Activated CD8-positive, alpha-beta memory T cell treated with anti-CD3 and anti-CD28 coated beads for 36 hours (primary cell): ENCODE data around the gene XXYLT1. TPM values are rescaled to one million over a fixed set of nuclear protein-coding genes. Genes with fewer than 3 reads are reported as not detected.

Experiments
- CTCF ChIA-PET: fragments of 350-600 bp; sonication (Branson Sonifier 250); formaldehyde crosslinking; loops from one replicate; lab custom pipeline; 2021; ENCODE audit warnings: antibody characterized with exemption; lab: Charles Lee
- POLR2A ChIA-PET: fragments of 350-600 bp; sonication (Branson Sonifier 250); formaldehyde crosslinking; loops from one replicate; lab custom pipeline; 2021; ENCODE audit warnings: antibody characterized with exemption; lab: Charles Lee
- total RNA-seq, 2 experiments: library from RNA; stranded (reverse); gene quantifications; one replicate each; pipeline ENCODE4 v1.2.3, GENCODE V29; 2021

XXYLT1 gene
- total RNA-seq, 2 experiments from 2014 or later: 9.1 to 9.3 TPM

GRCh38 chr3:195257454-195258448, 13.2 kb downstream of the XXYLT1 start:
- POLR2A ChIA-PET: interaction anchor here (0.6 to 1.3 kb wide), 2 partner anchors 574 to 585 kb away, joined by 4 read pairs; partner anchors contain the start of gene LSG1
- CTCF ChIA-PET: interaction anchor here (1.1 to 1.6 kb wide), 4 partner anchors 12 to 585 kb away, joined by 3 to 5 read pairs (median 4); partner anchors contain the start of genes LSG1 and XXYLT1

- CTCF ChIA-PET: interaction anchor here (1.1 to 1.9 kb wide), 4 partner anchors 13 to 574 kb away, joined by 3 to 5 read pairs (median 4); no protein-coding TSS in a partner anchor
These were observed 14.1 kb downstream of the XXYLT1 start for GRCh38 chr3:195256639-195257453.

DNA sequence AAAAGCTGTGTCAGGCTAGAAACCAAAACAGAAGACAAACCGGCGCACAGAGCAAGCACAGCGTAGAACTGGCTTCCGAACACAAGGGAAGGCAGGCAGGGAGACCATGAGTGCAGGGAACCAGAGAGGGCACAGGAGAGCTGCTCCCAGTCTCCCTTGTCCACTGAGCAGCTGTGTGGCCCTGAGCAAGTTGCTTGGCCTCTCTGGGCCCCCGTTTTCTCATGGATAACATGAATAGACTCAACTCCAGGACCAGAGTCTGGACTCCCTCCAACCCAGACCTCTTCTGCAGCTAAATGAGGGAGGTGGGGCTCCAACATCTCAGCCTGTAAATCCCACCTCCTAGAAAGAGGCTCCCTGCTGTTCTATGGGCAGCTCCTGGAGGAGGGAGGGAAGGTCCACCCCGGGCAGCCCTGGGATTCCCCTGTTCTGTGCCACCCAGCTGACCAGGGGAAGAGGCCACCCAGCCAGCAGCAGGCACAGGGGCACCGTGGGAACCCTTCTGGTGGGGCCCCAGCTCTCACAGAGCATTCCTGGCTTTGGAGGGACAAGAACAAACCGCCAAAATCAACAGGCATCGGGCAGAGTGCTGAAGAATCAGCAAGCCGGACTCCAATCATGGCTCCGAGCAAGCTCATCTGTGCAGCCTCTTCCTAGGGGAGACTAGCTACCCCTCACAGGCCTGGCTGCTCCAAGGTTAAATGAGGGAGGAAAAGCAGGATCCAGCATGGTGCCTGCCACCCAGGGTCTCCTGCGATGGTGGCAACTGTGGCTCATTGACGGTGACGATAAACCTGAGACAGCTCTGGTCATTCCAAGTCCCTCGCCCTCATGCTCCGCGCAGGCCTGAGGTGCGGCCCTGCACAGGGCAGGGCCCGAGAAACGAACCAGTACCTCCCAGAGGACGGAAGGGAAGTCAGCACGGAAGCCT, 15.1 kb downstream of the XXYLT1 start:
- ChIA-PET POLR2A (no interaction called here), CTCF (interaction anchor here (1.5 to 1.9 kb wide), 2 partner anchors 568 to 573 kb away, joined by 3 to 5 read pairs; no protein-coding TSS in a partner anchor)

More at GRCh38 chr3:195256639-195257453, 14.1 kb downstream of the XXYLT1 start:
- POLR2A ChIA-PET: no interaction called here

DNA sequence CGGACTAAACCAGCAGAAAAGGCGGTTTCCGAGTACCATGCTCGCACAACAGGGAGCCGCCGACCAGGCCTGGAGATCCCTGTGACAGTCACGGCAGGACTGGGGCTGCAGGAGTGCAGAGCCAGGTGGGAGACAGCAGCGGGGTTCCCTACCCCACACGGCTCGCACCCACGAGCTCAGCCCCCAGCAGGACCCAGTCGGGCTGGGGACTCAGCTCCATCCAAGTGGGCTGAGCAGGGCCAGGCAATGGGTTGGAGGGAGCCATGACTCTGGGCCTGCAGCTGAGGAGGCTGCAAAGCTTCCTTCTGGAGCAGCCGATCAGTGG, 15.8 kb downstream of the XXYLT1 start:
- POLR2A ChIA-PET: no interaction called here
- CTCF ChIA-PET: interaction anchor here (1.9 kb wide), 1 partner anchor 573 kb away, joined by 5 read pairs; no protein-coding TSS in a partner anchor

- POLR2A ChIA-PET: no interaction called here
These were observed 16.3 kb downstream of the XXYLT1 start for GRCh38 chr3:195254454-195255175.

GRCh38 chr3:195253923-195254432, 17.0 kb downstream of the XXYLT1 start:
- POLR2A ChIA-PET: no interaction called here
- CTCF ChIA-PET: no interaction called here

More at GRCh38 chr3:195254454-195255175, 16.3 kb downstream of the XXYLT1 start:
- CTCF ChIA-PET: interaction anchor here (1.9 kb wide), 1 partner anchor 572 kb away, joined by 5 read pairs; no protein-coding TSS in a partner anchor

DNA sequence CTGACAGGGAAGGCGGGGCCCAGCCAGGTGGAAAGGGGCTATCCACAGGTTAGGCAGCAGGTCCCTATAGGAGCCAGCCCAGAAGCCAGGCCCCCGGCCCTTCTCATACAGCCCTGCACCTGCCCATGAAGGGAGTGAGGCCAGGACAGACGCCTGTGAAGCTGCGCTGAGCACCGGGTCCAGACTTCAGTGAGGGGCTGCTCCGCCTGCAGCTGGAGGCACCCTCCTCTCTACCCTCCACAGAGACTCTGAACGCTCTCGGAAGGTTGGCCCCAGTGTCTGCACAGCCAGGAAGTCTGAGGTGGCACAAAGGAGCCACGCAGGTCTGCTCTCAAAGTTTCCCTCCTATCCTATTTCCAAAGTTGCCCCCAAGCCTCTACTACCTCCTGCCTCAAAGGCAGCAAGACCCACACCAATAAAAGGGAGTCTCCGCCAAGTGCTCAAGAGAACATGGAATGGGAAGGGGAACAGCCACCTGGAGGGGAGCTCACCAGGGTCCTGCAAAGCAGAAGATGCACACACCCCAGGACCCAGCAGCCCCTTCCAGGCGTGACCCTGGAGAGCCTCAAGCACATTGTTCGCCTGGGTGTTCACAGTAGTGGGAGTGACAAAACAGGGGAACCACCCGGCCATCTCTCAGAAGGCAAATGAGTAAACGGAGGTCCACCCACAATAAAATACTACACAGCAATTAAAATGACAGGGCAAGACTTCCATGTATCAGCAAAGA, 19.5 kb downstream of the XXYLT1 start:
- ChIA-PET POLR2A (no interaction called here), CTCF (interaction anchor here (1.0 kb wide), 1 partner anchor 9 kb away, joined by 3 read pairs; no protein-coding TSS in a partner anchor)

DNA sequence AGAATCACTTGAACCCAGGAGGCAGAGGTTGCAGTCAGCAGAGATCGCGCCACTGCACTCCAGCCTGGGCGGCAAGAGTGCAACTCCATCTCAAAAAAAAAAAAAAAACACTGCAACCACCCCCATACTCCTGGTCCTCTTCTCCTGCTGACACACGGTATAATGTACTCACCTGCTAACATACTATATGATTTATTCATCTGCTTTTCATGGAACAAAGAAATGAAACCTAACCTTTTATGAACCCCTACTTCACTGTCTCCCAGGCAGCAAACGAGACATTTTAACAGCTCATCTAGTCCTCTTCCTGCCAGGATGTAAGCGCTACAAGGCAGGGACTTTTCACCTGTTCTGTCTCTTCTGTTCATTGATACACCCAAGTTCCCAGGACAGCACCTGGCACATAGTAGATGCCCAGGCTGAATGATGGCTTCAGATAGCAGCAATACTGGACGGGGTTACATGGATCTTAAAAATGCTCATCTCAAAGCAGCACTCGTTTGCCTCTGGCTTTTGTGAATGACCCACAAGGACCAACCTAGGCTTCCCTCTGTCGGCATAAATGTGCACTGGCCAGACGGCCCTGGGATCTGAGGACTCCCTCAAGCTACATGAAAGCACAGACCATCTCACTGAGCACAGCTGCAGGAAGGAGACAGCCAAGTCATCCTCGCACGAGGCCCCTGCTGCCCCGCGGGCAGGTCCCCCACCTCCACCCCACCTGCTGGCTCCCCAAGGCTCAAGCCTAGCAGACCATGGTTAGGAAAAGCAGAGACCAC, 20.3 kb downstream of the XXYLT1 start:
- POLR2A ChIA-PET: no interaction called here

GRCh38 chr3:195249858-195250464, 21.0 kb downstream of the XXYLT1 start:
- ChIA-PET CTCF (interaction anchor here (0.6 to 1.3 kb wide), 2 partner anchors 567 to 883 kb away, joined by 3 to 5 read pairs; no protein-coding TSS in a partner anchor), POLR2A (no interaction called here)

More for the DNA sequence above, 20.3 kb downstream of the XXYLT1 start:
- CTCF ChIA-PET: interaction anchor here (0.6 to 1.3 kb wide), 3 partner anchors 10 to 883 kb away, joined by 3 to 5 read pairs (median 3); no protein-coding TSS in a partner anchor

- POLR2A ChIA-PET: no interaction called here
- CTCF ChIA-PET: no interaction called here
These were observed 21.7 kb downstream of the XXYLT1 start for GRCh38 chr3:195249057-195249770.

- CTCF ChIA-PET: no interaction called here
- POLR2A ChIA-PET: no interaction called here
These were observed 22.7 kb downstream of the XXYLT1 start for GRCh38 chr3:195248281-195248680.

- ChIA-PET CTCF (no interaction called here), POLR2A (no interaction called here)
These were observed 23.1 kb downstream of the XXYLT1 start for GRCh38 chr3:195247863-195248189.

- ChIA-PET POLR2A (no interaction called here), CTCF (interaction anchor here (0.6 kb wide), 1 partner anchor 652 kb away, joined by 5 read pairs; no protein-coding TSS in a partner anchor)
These were observed 23.7 kb downstream of the XXYLT1 start for GRCh38 chr3:195247086-195247862.

DNA sequence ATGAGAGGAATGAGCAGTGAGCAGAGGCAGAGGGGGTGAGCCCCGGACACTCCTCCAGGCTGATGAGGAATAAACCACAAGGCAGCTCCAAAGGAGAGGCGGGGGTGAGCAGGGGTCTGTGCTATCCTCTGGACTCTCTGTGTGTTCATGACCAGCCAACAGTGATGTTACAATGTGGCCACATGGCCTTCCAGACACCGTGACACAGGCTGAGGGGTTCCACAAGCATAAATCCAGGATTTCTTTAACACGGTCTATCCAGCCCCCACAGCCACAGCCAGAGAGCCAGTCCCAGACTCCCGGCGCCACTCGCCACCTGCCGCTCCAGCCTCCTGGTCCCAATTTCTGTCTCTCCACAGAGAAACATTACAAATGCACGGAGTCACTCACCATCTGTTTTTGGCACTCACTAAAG, 24.4 kb downstream of the XXYLT1 start:
- ChIA-PET POLR2A (no interaction called here), CTCF (interaction anchor here (0.6 kb wide), 1 partner anchor 651 kb away, joined by 5 read pairs; no protein-coding TSS in a partner anchor)
